GM20000 (cell line): ENCODE results near the gene CCR7.

ENCODE experiments used
- DNase-seq: peaks from one replicate; pipeline ENCODE4 v3.0.0; 2012; ENCODE audit warnings: low spot score
- TF ChIP-seq, protein P1 (sequence below): IDR thresholded peaks from 2 replicates; pipeline ENCODE4 v1.5.1; 2012; ENCODE audit warnings: mild to moderate bottlenecking, control low read depth; ENCODE audit errors: extremely low read depth, missing control alignments

Gene CCR7

DNA sequence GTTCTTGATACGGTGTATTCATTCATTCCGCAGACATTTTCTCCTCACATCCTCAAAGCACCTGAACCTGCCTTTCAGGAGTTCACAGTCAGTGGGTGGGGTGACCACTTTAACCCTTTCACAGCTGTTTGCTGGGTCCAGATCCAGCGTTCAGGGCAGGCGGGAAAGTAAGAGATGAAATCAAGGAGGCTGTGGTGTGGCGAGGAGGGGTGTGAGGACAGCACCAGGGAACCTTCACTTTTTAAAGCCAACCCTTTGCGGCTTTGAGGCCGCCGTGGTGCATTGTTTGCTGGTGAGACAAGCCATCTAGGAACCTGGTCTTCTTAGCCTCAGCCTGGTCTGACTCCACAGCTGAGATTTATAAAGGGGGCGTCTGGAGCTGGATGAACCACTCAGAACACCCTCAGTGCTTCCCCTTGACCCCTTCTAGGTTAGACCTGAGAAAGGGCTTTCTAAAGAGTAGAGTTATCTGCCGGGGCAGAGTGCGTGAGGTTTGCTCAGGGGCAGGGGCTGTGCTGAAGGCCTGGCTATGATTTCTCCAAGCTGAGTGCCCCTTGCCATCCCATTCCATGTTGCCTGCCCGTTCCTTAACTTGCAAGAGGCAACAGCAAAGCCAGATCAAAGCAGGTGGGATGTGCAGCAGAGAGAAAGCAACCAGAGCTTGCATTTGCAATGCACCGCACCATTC, 933 bp downstream of the CCR7 start:
- TF ChIP-seq, protein P1, sequence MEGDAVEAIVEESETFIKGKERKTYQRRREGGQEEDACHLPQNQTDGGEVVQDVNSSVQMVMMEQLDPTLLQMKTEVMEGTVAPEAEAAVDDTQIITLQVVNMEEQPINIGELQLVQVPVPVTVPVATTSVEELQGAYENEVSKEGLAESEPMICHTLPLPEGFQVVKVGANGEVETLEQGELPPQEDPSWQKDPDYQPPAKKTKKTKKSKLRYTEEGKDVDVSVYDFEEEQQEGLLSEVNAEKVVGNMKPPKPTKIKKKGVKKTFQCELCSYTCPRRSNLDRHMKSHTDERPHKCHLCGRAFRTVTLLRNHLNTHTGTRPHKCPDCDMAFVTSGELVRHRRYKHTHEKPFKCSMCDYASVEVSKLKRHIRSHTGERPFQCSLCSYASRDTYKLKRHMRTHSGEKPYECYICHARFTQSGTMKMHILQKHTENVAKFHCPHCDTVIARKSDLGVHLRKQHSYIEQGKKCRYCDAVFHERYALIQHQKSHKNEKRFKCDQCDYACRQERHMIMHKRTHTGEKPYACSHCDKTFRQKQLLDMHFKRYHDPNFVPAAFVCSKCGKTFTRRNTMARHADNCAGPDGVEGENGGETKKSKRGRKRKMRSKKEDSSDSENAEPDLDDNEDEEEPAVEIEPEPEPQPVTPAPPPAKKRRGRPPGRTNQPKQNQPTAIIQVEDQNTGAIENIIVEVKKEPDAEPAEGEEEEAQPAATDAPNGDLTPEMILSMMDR, result no peak
- no peak for DNase-seq

DNA sequence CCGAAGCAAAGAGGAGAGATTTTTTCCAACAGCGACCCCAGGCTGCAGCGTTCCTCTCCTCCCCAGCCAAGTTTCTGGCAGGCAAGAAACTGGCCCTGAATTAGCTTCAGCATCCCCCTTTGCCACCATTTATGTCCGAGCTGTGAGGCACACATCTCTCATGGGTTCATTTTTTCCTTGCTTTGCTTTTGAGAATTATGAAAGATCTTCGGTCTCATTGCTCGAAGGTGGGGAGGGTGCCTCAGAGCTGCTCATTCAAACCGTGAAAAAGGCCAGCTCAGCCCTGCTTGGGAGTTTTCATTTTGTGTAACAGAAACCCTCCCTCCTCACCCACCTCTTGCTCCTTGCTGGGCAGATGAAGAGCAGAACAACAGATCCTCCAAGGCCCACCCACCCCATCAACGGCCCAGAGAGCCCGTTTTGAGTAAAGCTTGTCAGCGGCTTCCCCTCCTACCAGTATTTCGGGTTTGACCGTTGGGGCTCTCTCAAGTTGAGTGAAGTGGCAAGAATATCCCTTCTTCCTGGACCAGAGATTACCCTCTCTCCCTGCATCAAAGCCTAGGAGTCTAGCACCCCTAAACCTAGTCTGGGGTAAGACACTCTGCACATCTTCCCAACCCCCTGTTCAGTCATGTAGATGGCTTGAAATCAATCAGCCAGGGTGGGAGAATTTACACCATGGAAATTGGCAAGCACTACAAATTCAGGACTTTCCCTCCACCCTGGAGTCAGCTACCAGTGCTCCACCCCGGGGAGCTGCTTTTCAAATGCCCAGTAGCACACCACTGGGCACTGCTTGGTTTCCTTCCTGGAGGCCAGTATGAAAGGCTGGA, 1.8 kb downstream of the CCR7 start:
- TF ChIP-seq, protein P1, result no peak
- DNase-seq, result no peak

GRCh38 chr17:40562838-40563219, 2.4 kb downstream of the CCR7 start:
- TF ChIP-seq, protein P1, result no peak
- DNase-seq, result no peak

DNA sequence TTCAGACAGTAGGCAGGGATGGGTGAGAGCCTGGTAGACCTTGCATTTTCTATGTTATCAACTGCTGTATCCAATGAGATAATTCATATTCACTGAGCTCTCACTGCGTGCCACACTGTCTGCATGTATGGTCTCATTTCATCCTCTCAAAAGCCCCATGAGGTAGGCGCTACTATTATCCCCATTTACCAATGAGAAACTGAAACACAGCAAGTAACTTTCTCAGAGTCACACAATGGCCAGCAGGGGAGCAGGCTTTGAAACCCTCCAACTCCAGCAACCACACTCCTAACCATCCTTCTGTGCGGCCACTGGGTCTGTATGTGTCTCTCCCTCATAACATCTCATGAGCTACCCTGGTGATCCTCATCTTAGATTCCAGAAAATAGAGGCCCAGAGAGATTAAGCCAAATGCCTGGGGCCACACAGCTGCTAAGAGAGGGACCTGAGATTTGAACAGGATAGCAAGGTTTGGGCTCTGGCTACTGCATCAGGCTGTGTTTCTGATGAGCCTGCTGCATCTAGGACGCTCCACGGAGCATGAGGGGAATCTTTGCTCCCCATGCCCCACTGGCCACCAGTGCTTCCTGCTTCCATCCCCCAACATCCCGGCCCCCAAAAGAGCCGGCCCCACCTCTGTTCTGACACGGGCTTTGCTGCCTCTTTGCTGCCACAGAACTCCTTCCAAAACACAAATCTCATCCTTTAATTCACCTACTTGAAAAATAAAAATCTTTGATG, 3.2 kb downstream of the CCR7 start:
- TF ChIP-seq, protein P1, result no peak
- no peak for DNase-seq

GRCh38 chr17:40561294-40561870, 3.9 kb downstream of the CCR7 start:
- TF ChIP-seq, protein P1, result no peak

DNA sequence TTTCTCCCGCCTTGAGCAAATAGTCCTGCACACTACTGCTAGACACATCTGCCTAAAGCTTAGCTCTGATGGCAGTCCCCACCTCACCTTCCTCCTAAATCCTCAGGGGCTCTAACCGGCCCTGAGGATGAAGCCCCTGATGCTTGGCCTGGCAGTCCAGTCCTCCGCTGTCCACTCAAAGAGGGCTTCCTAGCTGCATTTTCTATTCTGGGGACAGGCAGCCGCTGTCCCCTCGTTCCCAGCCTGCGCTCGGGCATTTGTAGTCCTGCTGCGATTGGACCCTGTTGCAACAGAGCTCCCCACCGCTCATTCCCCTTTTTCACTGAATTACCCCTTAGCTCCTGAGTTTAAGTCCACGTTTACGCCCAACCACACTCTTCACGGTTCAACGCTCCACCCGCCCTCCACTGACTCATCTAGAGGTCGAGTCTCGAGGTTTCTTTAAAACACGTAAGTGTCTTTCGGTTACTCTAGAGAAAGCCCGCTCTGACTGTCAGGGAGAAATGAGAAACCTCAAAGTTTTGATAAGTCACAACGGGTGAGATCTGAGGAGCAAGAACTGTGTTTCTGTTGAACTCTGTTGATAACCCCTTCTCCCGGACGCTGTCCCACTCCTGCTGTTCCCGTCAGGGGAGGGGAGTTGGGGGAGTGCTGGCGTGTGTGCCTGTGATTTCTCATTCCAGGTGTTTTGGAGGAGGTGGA, 4.5 kb downstream of the CCR7 start:
- TF ChIP-seq, protein P1, result no peak
- peak; percentile 80 for DNase-seq

More at GRCh38 chr17:40561294-40561870, 3.9 kb downstream of the CCR7 start:
- no peak for DNase-seq
